Parathyroid adenoma (tissue), 2 donors: ENCODE measurements around the gene ANXA1.

Experiments used
- H2AFZ ChIP-seq: fragments of 300-600 bp; sonication (generic); one replicate; pipeline ENCODE4 v1.7.0; 2017; ENCODE audit warnings: antibody characterized with exemption, mild to moderate bottlenecking
- H3K27ac ChIP-seq: fragments of 300-600 bp; sonication (generic); one replicate; pipeline ENCODE4 v1.7.0; 2017
- H3K27me3 ChIP-seq: fragments of 300-600 bp; sonication (generic); one replicate; pipeline ENCODE4 v1.7.0; 2017; ENCODE audit warnings: low read length; ENCODE audit not compliant: control insufficient read depth, insufficient read depth
- H3K36me3 ChIP-seq: fragments of 300-600 bp; sonication (generic); one replicate; pipeline ENCODE4 v1.7.0; 2017; ENCODE audit warnings: low read length; ENCODE audit not compliant: control insufficient read depth, insufficient read depth
- H3K4me1 ChIP-seq: fragments of 300-600 bp; sonication (generic); one replicate; pipeline ENCODE4 v1.7.0; 2017; ENCODE audit warnings: control low read depth
- H3K4me2 ChIP-seq: fragments of 300-600 bp; sonication (generic); one replicate; pipeline ENCODE4 v1.7.0; 2017; ENCODE audit warnings: low read length
- H3K4me3 ChIP-seq: fragments of 300-600 bp; sonication (generic); one replicate; pipeline ENCODE4 v1.7.0; 2017; ENCODE audit warnings: low read depth, low read length
- H3K79me2 ChIP-seq: fragments of 300-600 bp; sonication (generic); one replicate; pipeline ENCODE4 v1.7.0; 2017; ENCODE audit warnings: control low read depth
- H3K9ac ChIP-seq: fragments of 300-600 bp; sonication (generic); one replicate; pipeline ENCODE4 v1.7.0; 2017; ENCODE audit warnings: mild to moderate bottlenecking
- H3K9me3 ChIP-seq: fragments of 300-600 bp; sonication (generic); one replicate; pipeline ENCODE4 v1.7.0; 2017; ENCODE audit warnings: low read length; ENCODE audit not compliant: control insufficient read depth
- TF ChIP-seq, protein P1 (sequence below): fragments of 300-600 bp; sonication (generic); IDR thresholded peaks from one replicate; pipeline ENCODE4 v1.7.0; 2017; ENCODE audit warnings: antibody characterized with exemption, mild to moderate bottlenecking
- donor health status: primary hyperparathyroidism.

Gene ANXA1

DNA sequence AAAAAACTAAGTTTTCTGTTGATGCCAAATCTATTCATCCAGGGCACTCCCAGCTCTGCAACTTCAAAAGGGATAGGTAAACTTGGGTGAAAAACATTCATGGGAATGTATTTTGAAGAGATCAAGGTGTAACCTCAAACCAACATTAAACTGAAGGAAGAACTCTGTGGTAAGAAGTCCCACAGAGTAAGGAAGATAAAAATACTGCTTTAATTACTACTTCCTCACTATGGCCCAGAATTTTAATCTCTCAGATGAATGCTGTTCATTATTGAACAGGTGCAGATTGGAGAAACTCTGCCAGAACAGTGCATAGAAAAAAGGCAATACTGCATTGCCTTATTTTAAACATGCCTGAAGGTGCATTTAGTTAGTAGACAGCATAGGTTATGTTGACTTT, 37.6 kb upstream of the ANXA1 start:
- H3K4me2 ChIP-seq, result no peak overlapping the region

DNA sequence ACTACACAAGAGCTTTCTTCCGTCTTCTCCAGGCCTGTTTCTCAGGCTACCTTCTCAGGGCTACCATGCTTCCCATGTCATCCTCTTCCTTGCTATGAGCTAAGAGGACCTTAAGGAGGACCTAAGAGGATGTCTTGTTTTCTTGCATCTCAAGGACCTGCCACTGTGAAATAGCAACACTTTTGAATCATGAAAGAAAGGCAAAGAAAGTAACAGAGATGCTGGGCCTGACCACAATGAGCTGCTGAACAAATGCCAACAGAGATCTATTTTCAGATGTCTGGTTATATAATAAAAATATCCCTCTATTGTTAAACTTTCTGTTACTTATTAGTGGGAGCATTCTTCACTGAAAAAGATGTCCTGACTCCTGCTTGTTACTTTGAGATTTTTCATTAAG, 36.7 kb upstream of the ANXA1 start:
- no peaks in the 10 kb centered on the region for H3K4me1 ChIP-seq
- TF ChIP-seq, protein P1, sequence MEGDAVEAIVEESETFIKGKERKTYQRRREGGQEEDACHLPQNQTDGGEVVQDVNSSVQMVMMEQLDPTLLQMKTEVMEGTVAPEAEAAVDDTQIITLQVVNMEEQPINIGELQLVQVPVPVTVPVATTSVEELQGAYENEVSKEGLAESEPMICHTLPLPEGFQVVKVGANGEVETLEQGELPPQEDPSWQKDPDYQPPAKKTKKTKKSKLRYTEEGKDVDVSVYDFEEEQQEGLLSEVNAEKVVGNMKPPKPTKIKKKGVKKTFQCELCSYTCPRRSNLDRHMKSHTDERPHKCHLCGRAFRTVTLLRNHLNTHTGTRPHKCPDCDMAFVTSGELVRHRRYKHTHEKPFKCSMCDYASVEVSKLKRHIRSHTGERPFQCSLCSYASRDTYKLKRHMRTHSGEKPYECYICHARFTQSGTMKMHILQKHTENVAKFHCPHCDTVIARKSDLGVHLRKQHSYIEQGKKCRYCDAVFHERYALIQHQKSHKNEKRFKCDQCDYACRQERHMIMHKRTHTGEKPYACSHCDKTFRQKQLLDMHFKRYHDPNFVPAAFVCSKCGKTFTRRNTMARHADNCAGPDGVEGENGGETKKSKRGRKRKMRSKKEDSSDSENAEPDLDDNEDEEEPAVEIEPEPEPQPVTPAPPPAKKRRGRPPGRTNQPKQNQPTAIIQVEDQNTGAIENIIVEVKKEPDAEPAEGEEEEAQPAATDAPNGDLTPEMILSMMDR, result no peak
- H3K36me3 ChIP-seq, result no peaks in the 10 kb centered on the region
- H3K27ac ChIP-seq, result no peak overlapping the region
- H3K4me3 ChIP-seq, result no peak overlapping the region
- H3K9me3 ChIP-seq, result no peaks in the 10 kb centered on the region
- H3K79me2 ChIP-seq, result no peaks in the 10 kb centered on the region
- H2AFZ ChIP-seq, result no peak overlapping the region
- H3K4me2 ChIP-seq, result no peak overlapping the region
- H3K9ac ChIP-seq, result no peak overlapping the region
- no peaks in the 10 kb centered on the region for H3K27me3 ChIP-seq

More for the DNA sequence above, 37.6 kb upstream of the ANXA1 start:
- Histone ChIP-seq H3K9me3 (no peaks in the 10 kb centered on the region), H3K79me2 (no peaks in the 10 kb centered on the region), H2AFZ (no peak overlapping the region), H3K27ac (no peak overlapping the region), H3K4me1 (no peaks in the 10 kb centered on the region), H3K27me3 (no peaks in the 10 kb centered on the region), H3K4me3 (no peak overlapping the region), H3K9ac (no peak overlapping the region), H3K36me3 (no peaks in the 10 kb centered on the region)
- TF ChIP-seq, protein P1, result no peak

DNA sequence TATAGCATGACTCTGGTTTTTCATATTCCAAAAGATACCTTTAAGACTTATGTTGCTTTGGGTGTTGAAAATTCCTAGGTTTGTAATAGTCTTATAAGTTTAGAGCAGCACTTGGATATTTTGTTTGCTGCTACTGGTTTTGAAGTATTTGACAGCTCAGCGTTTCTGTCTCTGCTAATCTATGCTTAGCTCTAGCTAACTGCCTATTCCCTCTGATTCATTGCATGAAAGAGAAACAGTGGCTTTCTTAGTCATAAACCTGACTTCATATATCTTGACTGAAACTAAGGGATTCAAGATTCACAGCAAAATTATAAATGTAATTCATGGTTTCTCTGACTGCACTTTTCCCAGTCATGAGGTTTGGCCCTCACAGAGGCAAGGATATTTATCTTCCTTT, 35.6 kb upstream of the ANXA1 start:
- Histone ChIP-seq H3K4me2 (peak overlapping the region; percentile 21), H3K4me3 (peak overlapping the region; percentile 18), H3K36me3 (no peaks in the 10 kb centered on the region), H2AFZ (peak overlapping the region; percentile 5), H3K9me3 (no peaks in the 10 kb centered on the region), H3K27me3 (no peaks in the 10 kb centered on the region), H3K27ac (no peak overlapping the region), H3K79me2 (no peaks in the 10 kb centered on the region), H3K4me1 (no peaks in the 10 kb centered on the region), H3K9ac (no peak overlapping the region)
- TF ChIP-seq, protein P1, result no peak

DNA sequence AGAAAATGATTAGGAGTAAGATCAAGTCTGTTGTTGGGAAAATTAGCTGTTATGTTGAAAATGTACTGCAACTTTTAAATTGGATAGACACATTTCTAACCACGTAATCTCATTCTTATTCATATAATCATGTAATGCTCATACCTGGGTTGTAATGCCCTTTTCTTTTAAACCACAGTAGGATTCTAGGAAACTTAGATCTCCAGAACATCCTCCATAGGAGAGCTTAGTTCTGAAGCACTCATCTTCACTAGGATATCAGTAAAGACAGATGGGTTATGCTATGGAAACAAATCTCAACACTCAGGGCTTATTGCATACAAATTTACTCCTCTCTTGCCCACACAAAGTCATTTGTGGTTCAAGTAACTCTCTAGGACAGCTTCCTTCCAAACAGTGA, 34.8 kb upstream of the ANXA1 start:
- Histone ChIP-seq H3K27me3 (no peaks in the 10 kb centered on the region), H3K4me2 (no peak overlapping the region), H3K27ac (no peak overlapping the region), H2AFZ (no peak overlapping the region), H3K9ac (no peak overlapping the region), H3K9me3 (no peaks in the 10 kb centered on the region), H3K4me1 (no peaks in the 10 kb centered on the region), H3K36me3 (no peaks in the 10 kb centered on the region), H3K79me2 (no peaks in the 10 kb centered on the region), H3K4me3 (no peak overlapping the region)
- TF ChIP-seq, protein P1, result no peak

DNA sequence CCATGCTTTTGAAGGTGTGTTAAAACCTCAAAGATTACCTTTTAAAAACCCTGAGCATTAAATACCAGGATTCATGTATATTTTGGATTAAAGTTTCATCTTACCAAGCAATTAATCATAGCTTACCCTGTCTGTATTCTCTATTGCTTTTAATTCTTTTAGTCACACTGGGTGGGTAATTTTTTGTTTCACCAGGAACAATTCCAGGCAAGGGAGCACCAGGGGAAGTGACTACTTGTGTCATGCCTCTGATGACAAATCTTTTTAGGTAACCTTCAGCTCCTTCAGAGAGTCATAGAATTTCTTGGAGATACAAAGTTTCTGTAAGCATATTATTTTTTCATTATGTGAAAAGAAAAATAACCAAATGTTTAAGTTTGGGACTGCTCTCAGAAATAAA, 33.4 kb upstream of the ANXA1 start:
- Histone ChIP-seq H2AFZ (no peak overlapping the region), H3K36me3 (no peaks in the 10 kb centered on the region), H3K9ac (no peak overlapping the region), H3K4me1 (no peaks in the 10 kb centered on the region), H3K79me2 (no peaks in the 10 kb centered on the region), H3K4me2 (no peak overlapping the region), H3K27me3 (no peaks in the 10 kb centered on the region), H3K9me3 (no peaks in the 10 kb centered on the region), H3K27ac (no peak overlapping the region), H3K4me3 (no peak overlapping the region)
- TF ChIP-seq, protein P1, result no peak
